Fibroblast of lung (primary cell): Measurements from ENCODE around the gene TBC1D12.

ENCODE experiments used
- CTCF ChIP-seq, 2 donors: IDR thresholded peaks in 1 of 2; conservative IDR thresholded peaks in 1 of 2; 1 replicate in 1 of 2; 2 replicates in 1 of 2; pipeline ENCODE4 v1.5.1; 2011 to 2012; ENCODE audit warnings: low read length in 2 of 2, control low read depth in 1 of 2, inconsistent platforms in 1 of 2, low read depth in 1 of 2, mild to moderate bottlenecking in 1 of 2
- EZH2 ChIP-seq: IDR thresholded peaks from 2 replicates; pipeline ENCODE4 v1.5.1; 2012; ENCODE audit warnings: low read length, control low read depth, mild to moderate bottlenecking; ENCODE audit errors: missing control alignments

GRCh38 chr10:94353336-94353735, 49.0 kb upstream of the TBC1D12 start:
- TF ChIP-seq CTCF (conservative IDR thresholded peaks at IDR 0.05 in 1 of 2, IDR thresholded peaks at IDR 0.05 in 1 of 2; ENCODE audit: low read depth in 1 of 2, low read length in 2 of 2) (no peak), EZH2 (no peak)
